HepG2 (cell line): ENCODE results near the gene TSC1. TPM values are rescaled to one million over a fixed set of nuclear protein-coding genes. Genes with fewer than 3 reads are reported as not detected.

Experiments used
- ATAC-seq: fragments of 200-7000 bp; cut with Tn5 transposase; 3 replicates; pipeline ENCODE4 v1.9.1; 2020; ENCODE audit warnings: mild to moderate bottlenecking, moderate library complexity
- BruUV-seq: library from RNA; stranded (reverse); fragments of 400-500 nt; replicated peaks from 2 replicates; lab custom pipeline; 2021; lab: Mats Ljungman, UMichigan
- CTCF ChIA-PET: fragments of 300-600 bp; formaldehyde crosslinking; extraction: SDS; loops from one replicate; lab custom pipeline; 2021; ENCODE audit warnings: low total read pairs, inconsistent platforms, low intra/inter-chr PET ratio; lab: Yijun Ruan, JAX
- POLR2A ChIA-PET: fragments of 350-600 bp; sonication (Branson Sonifier 250); formaldehyde crosslinking; loops from one replicate; lab custom pipeline; 2020; ENCODE audit warnings: antibody characterized with exemption, inconsistent platforms; lab: Yijun Ruan, JAX
- DNase-seq: peaks from one replicate; pipeline ENCODE4 v3.0.0-alpha.2; 2015; ENCODE audit warnings: low spot score
- FAIRE-seq: peaks from 3 replicates; lab custom pipeline; 2011; peaks lifted over from hg19 to GRCh38; lab: Jason Lieb, UNC
- H2AFZ ChIP-seq: one replicate; pipeline ENCODE4 v1.6.1; 2011; ENCODE audit warnings: low read length, inconsistent platforms
- H3K27ac ChIP-seq: fragments of 300-600 bp; 3 replicates; pipeline ENCODE4 v1.8.0; 2011; ENCODE audit warnings: mixed run types, mild to moderate bottlenecking, mixed read lengths, low read length, inconsistent platforms; ENCODE audit not compliant: insufficient read depth; ENCODE audit errors: extremely low read length
- H3K27me3 ChIP-seq, 2 experiments: fragments of 200-600 bp in 1 of 2; 2 replicates in 1 of 2; 3 replicates in 1 of 2; pipeline versions ENCODE4 v1.6.0 to v1.8.0; 2011; ENCODE audit warnings: low read length in 2 of 2, mild to moderate bottlenecking in 2 of 2, moderate library complexity in 2 of 2, inconsistent platforms in 1 of 2; ENCODE audit not compliant: insufficient read depth in 2 of 2, control insufficient read depth in 1 of 2
- H3K36me3 ChIP-seq, 2 experiments: fragments of 200-600 bp in 1 of 2; replicated peaks in 1 of 2; 2 replicates in 1 of 2; 3 replicates in 1 of 2; pipeline versions ENCODE4 v1.5.1 to v1.8.0; 2011; ENCODE audit warnings: low read length in 2 of 2, inconsistent platforms in 1 of 2; ENCODE audit not compliant: insufficient read depth in 2 of 2, control insufficient read depth in 1 of 2
- H3K4me1 ChIP-seq: 2 replicates; pipeline ENCODE4 v1.5.1; 2012; ENCODE audit warnings: low read length, inconsistent platforms; ENCODE audit not compliant: insufficient read depth
- H3K4me2 ChIP-seq: 2 replicates; pipeline ENCODE4 v1.6.0; 2011; ENCODE audit warnings: low read depth, low read length, inconsistent platforms
- H3K4me3 ChIP-seq, 3 experiments: fragments of 200-600 bp in 1 of 3; sonication (generic), shearing (Covaris generic) in 1 of 3; replicated peaks in 1 of 3; 2 replicates each; pipeline ENCODE4 v1.5.1; 2011 to 2016; ENCODE audit warnings: low read length in 3 of 3, inconsistent platforms in 2 of 3, low read depth in 2 of 3, mild to moderate bottlenecking in 2 of 3, control low read depth in 1 of 3, mixed read lengths in 1 of 3; ENCODE audit not compliant: insufficient read depth in 1 of 3
- H3K79me2 ChIP-seq: one replicate; pipeline ENCODE4 v1.6.1; 2011; ENCODE audit warnings: low read length, inconsistent platforms; ENCODE audit not compliant: insufficient read depth
- H3K9ac ChIP-seq: 2 replicates; pipeline ENCODE4 v1.6.0; 2011; ENCODE audit warnings: mild to moderate bottlenecking, low read depth, low read length, inconsistent platforms; ENCODE audit not compliant: insufficient read depth
- H3K9me3 ChIP-seq: 2 replicates; pipeline ENCODE4 v1.5.1; 2012; ENCODE audit warnings: mild to moderate bottlenecking, low read length
- H4K20me1 ChIP-seq: 2 replicates; pipeline ENCODE4 v1.6.0; 2011; ENCODE audit warnings: inconsistent platforms, mild to moderate bottlenecking, low read length, moderate library complexity; ENCODE audit not compliant: insufficient read depth
- CREM ChIP-seq, 2 experiments: sonication (generic) in 1 of 2; formaldehyde crosslinking in 1 of 2; IDR thresholded peaks; 2 replicates each; pipeline versions ENCODE4 v1.4.0 to v1.6.1; 2016 to 2020; ENCODE audit warnings: antibody characterized with exemption in 1 of 2, mild to moderate bottlenecking in 1 of 2, missing genetic modification reagents in 1 of 2
- EEA1 ChIP-seq: sonication (generic); formaldehyde crosslinking; IDR thresholded peaks from 2 replicates; pipeline ENCODE4 v1.5.1; 2020; ENCODE audit warnings: mild to moderate bottlenecking, missing genetic modification reagents, borderline replicate concordance
- HHEX ChIP-seq: IDR thresholded peaks from 2 replicates; pipeline ENCODE4 v1.6.1; 2016; ENCODE audit warnings: control low read depth
- JUN ChIP-seq: sonication (generic); formaldehyde crosslinking; IDR thresholded peaks from 2 replicates; pipeline ENCODE4 v1.4.0; 2020; ENCODE audit warnings: mild to moderate bottlenecking, missing genetic modification reagents
- MBNL3 ChIP-seq: fragments of 250-450 bp; sonication (Bioruptor Pico); conservative IDR thresholded peaks from 2 replicates; pipeline ENCODE4 v1.8.0; 2022; ENCODE audit warnings: mild to moderate bottlenecking, inconsistent platforms
- MTA1 ChIP-seq: sonication (generic); formaldehyde crosslinking; IDR thresholded peaks from 2 replicates; pipeline ENCODE4 v1.4.0; 2020; ENCODE audit warnings: missing genetic modification reagents, mild to moderate bottlenecking, borderline replicate concordance
- NRL ChIP-seq: sonication (generic); formaldehyde crosslinking; IDR thresholded peaks from 2 replicates; pipeline ENCODE4 v1.5.0; 2020; ENCODE audit warnings: missing genetic modification reagents, mild to moderate bottlenecking, moderate library complexity, borderline replicate concordance
- REPIN1 ChIP-seq: sonication (generic); formaldehyde crosslinking; IDR thresholded peaks from 2 replicates; pipeline ENCODE4 v1.8.0; 2022; ENCODE audit warnings: missing genetic modification reagents, low read depth, mild to moderate bottlenecking, borderline replicate concordance
- ZFP62 ChIP-seq: sonication (generic); formaldehyde crosslinking; IDR thresholded peaks from 2 replicates; pipeline ENCODE4 v1.4.0; 2020; ENCODE audit warnings: missing genetic modification reagents
- ZMAT3 ChIP-seq: sonication (generic); formaldehyde crosslinking; conservative IDR thresholded peaks from 2 replicates; pipeline ENCODE4 v1.7.0; 2021; ENCODE audit warnings: missing genetic modification reagents
- ZNF205 ChIP-seq: IDR thresholded peaks from 2 replicates; pipeline ENCODE4 v1.6.1; 2018; ENCODE audit warnings: missing biosample characterization, missing genetic modification reagents
- ZNF414 ChIP-seq: sonication (generic); formaldehyde crosslinking; IDR thresholded peaks from 2 replicates; pipeline ENCODE4 v1.5.0; 2020; ENCODE audit warnings: missing genetic modification reagents
- ZNF468 ChIP-seq: sonication (generic); formaldehyde crosslinking; IDR thresholded peaks from 2 replicates; pipeline ENCODE4 v1.8.0; 2022; ENCODE audit warnings: mild to moderate bottlenecking, moderate library complexity, missing genetic modification reagents
- ZNF549 ChIP-seq: sonication (generic); formaldehyde crosslinking; IDR thresholded peaks from 2 replicates; pipeline ENCODE4 v1.5.0; 2020; ENCODE audit warnings: missing genetic modification reagents
- ZNF678 ChIP-seq: sonication (generic); formaldehyde crosslinking; IDR thresholded peaks from 2 replicates; pipeline ENCODE4 v1.4.0; 2020; ENCODE audit warnings: mild to moderate bottlenecking, missing genetic modification reagents
- ZNF703 ChIP-seq: sonication (generic); formaldehyde crosslinking; IDR thresholded peaks from 2 replicates; pipeline ENCODE4 v1.5.1; 2020; ENCODE audit warnings: missing genetic modification reagents, mild to moderate bottlenecking, moderate library complexity, borderline replicate concordance
- ZNF790 ChIP-seq: sonication (generic); formaldehyde crosslinking; IDR thresholded peaks from 2 replicates; pipeline ENCODE4 v1.8.0; 2022; ENCODE audit warnings: missing genetic modification reagents, mild to moderate bottlenecking, borderline replicate concordance
- ZNF839 ChIP-seq: sonication (generic); formaldehyde crosslinking; IDR thresholded peaks from 2 replicates; pipeline ENCODE4 v1.4.0; 2020; ENCODE audit warnings: missing genetic modification reagents, mild to moderate bottlenecking, borderline replicate concordance
- WGBS: methylation state at CpG from one replicate; pipeline ENCODE4 v1.1.6; 2017; ENCODE audit warnings: low lambda C conversion rate; 5-methylcytosine and 5-hydroxymethylcytosine counted together
- in situ Hi-C: cut with HindIII; loops from 2 replicates; pipeline ENCODE4 v1.10.0; 2017; ENCODE audit warnings: low pct_unique_long_range_greater_than_20kb; ENCODE audit not compliant: extremely low pct_ligation_motif_present
- intact Hi-C: fragments of 100-400 bp; cut with micrococcal nuclease; formaldehyde crosslinking; loops from one replicate; pipeline ENCODE4 v1.10.0; 2022; ENCODE audit not compliant: unreplicated experiment
- polyA plus RNA-seq, 8 experiments: library from polyadenylated mRNA; depleted of rRNA in 3 of 8; stranded (reverse) in 7 of 8; unstranded in 1 of 8; fragments of >200 nt; fragmentation: Illumina TruSeq in 4 of 8; extraction: Trizol in 4 of 8; gene quantifications; 2 replicates each; pipeline versions ENCODE4 v1.2.1 to v1.2.3, GENCODE V29; 2011 to 2016; ENCODE audit warnings: low read depth in 4 of 8, missing spikeins in 1 of 8, mixed read lengths in 1 of 8; ENCODE audit not compliant: insufficient read depth in 1 of 8
- total RNA-seq, 5 experiments: library from RNA; depleted of rRNA; stranded (reverse); fragments of >200 nt; fragmentation: Illumina TruSeq; extraction: Trizol; gene quantifications; 2 replicates each; pipeline ENCODE4 v1.2.3, GENCODE V29; 2016; ENCODE audit warnings: low read depth in 1 of 5
- TF ChIP-seq, protein P1 (sequence below): sonication (generic); formaldehyde crosslinking; IDR thresholded peaks from 2 replicates; pipeline ENCODE4 v1.4.0; 2020; ENCODE audit warnings: missing genetic modification reagents

Gene TSC1
- total and polyA plus RNA-seq, 2 of the 13 experiments (the other 11 are each of a cell fraction or from before 2014, with no cell fraction given) = 31.6 to 66.1 TPM

- TF ChIP-seq MBNL3 = no peak
- no peak for TF ChIP-seq MTA1 (CRISPR knock-in tag)
- no peak for TF ChIP-seq ZNF549 (CRISPR knock-in tag)
- TF ChIP-seq ZMAT3 (CRISPR knock-in tag) = no peak
- TF ChIP-seq ZFP62 (CRISPR knock-in tag) = no peak
- TF ChIP-seq JUN (CRISPR knock-in tag) = no peak
These were observed 98.1 kb downstream of the TSC1 start (continued) for GRCh38 chr9:132846109-132846917.

GRCh38 chr9:132842124-132843044 lies 102.0 kb downstream of the TSC1 start:
- Histone ChIP-seq H3K4me2 (no peak overlapping the region), H3K27me3 (no peaks in the 10 kb centered on the region; a peak in 2 of 5 replicates), H3K27ac (no peak overlapping the region), H3K9me3 (no peaks in the 10 kb centered on the region), H4K20me1 (no peaks in the 10 kb centered on the region), H3K79me2 (no peaks in the 10 kb centered on the region), H3K4me3 (no peak overlapping the region), H3K9ac (no peak overlapping the region), H3K36me3 (no peaks in the 10 kb centered on the region), H3K4me1 (0 out of 2 replicates have a peak, but pooled peaks cover 12% of the 10 kb centered on the region), H2AFZ (no peak overlapping the region)
- FAIRE-seq = no peak
- intact Hi-C loops (no loop called here), in situ Hi-C loops (no loop called here)
- BruUV-seq = no TSS peak
- WGBS = 48% methylated on average over 4 of the region's 5 CpGs
- no peak for DNase-seq
- no peak for ATAC-seq
- CTCF ChIA-PET = no interaction called here
- POLR2A ChIA-PET = no interaction called here
- TF ChIP-seq ZNF468 = no peak
- no peak for TF ChIP-seq CREM (IDR thresholded peaks at IDR 0.05)
- no peak for TF ChIP-seq CREM (CRISPR knock-in tag; IDR thresholded peaks at IDR 0.05)
- no peak for TF ChIP-seq ZNF790
- no peak for TF ChIP-seq ZNF839 (CRISPR knock-in tag)
- no peak for TF ChIP-seq ZNF703 (CRISPR knock-in tag)
- TF ChIP-seq HHEX (CRISPR knock-in tag) = no peak
- no peak for TF ChIP-seq ZNF205
- no peak for TF ChIP-seq NRL
- TF ChIP-seq, protein P1, sequence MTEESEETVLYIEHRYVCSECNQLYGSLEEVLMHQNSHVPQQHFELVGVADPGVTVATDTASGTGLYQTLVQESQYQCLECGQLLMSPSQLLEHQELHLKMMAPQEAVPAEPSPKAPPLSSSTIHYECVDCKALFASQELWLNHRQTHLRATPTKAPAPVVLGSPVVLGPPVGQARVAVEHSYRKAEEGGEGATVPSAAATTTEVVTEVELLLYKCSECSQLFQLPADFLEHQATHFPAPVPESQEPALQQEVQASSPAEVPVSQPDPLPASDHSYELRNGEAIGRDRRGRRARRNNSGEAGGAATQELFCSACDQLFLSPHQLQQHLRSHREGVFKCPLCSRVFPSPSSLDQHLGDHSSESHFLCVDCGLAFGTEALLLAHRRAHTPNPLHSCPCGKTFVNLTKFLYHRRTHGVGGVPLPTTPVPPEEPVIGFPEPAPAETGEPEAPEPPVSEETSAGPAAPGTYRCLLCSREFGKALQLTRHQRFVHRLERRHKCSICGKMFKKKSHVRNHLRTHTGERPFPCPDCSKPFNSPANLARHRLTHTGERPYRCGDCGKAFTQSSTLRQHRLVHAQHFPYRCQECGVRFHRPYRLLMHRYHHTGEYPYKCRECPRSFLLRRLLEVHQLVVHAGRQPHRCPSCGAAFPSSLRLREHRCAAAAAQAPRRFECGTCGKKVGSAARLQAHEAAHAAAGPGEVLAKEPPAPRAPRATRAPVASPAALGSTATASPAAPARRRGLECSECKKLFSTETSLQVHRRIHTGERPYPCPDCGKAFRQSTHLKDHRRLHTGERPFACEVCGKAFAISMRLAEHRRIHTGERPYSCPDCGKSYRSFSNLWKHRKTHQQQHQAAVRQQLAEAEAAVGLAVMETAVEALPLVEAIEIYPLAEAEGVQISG (CRISPR knock-in tag) = no peak
- TF ChIP-seq EEA1 (CRISPR knock-in tag) = no peak
- no peak for TF ChIP-seq REPIN1 (CRISPR knock-in tag)
- no peak for TF ChIP-seq ZNF678 (CRISPR knock-in tag)
- TF ChIP-seq ZNF414 = no peak
